Measurements from ENCODE around the gene TREML2. TPM values are rescaled to one million over a fixed set of nuclear protein-coding genes. Genes with fewer than 3 reads are reported as not detected.

The TREML2 gene
- total and polyA plus RNA-seq, 9 of the 15 experiments (the other 6 are each of a cell fraction or from before 2014, with no cell fraction given) = 0.20 to 2.9 (median 1.4) TPM

DNA sequence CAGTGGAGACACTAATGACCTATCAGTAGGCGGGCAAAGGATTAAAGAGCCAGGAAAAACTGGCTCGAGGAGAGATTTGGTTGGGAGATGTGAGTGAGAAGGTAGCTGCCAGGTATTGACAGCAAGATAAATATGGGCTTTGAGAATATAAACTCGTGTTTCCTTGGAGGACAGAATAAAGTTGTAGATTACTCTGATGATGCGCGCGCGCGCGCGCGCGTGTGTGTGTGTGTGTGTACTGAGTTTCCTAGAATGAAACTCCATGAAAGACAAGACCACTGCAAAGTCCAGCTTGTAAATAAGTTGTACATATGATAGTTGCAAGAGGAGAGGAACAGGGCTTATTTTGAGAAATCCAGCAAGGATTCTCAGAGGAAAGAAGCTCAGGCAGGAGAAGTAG is 24.8 kb downstream of the TREML2 start:
- no TSS peak for BruUV-seq (replicated peaks)
- Histone ChIP-seq H2AFZ (ENCODE audit: low read depth, low read length) (no peak overlapping the region), H3K4me2 (ENCODE audit: insufficient read depth, low read length) (no peak overlapping the region), H3K79me2 (ENCODE audit: control insufficient read depth, insufficient read depth, low read length) (no peaks in the 10 kb centered on the region), H3K4me1 (replicated peaks in 1 of 2; ENCODE audit: control insufficient read depth in 2 of 2, insufficient read depth in 2 of 2, low read length in 2 of 2) (no peaks in the 10 kb centered on the region; a peak in 1 of 5 replicates), H3K9me1 (ENCODE audit: control insufficient read depth, insufficient read depth, low read length) (no peaks in the 10 kb centered on the region), H4K20me1 (replicated peaks; ENCODE audit: control insufficient read depth, insufficient read depth, low read length) (no peaks in the 10 kb centered on the region; the same call in 1 of the 2 replicates), H3K4me3 (no peak overlapping the region), H3K9me3 (replicated peaks; ENCODE audit: control insufficient read depth, insufficient read depth, low read depth, low read length) (no peaks in the 10 kb centered on the region), H3K27me3 (ENCODE audit: control insufficient read depth in 2 of 2, insufficient read depth in 2 of 2, low read length in 2 of 2) (peaks cover 4 to 14% of the 10 kb centered on the region in 2 experiments; a peak in 3 of 5 replicates), H3K36me3 (ENCODE audit: control insufficient read depth, insufficient read depth, low read length) (no peaks in the 10 kb centered on the region), H3K9ac (ENCODE audit: insufficient read depth in 1 of 2, low read depth in 2 of 2, low read length in 2 of 2) (no peak overlapping the region), H3K27ac (ENCODE audit: extremely low read depth, low read depth, low read length) (no peak overlapping the region)
- in situ Hi-C loops (cut with MboI) (no loop called here), intact Hi-C loops (cut with micrococcal nuclease) (no loop called here)
- DNase-seq (ENCODE audit: extremely low read depth in 1 of 4, low spot score in 3 of 4) (no peak), ATAC-seq (no peak), FAIRE-seq (no peak)
- POLR2A ChIA-PET = interaction anchor here (0.6 to 1.3 kb wide), 3 partner anchors 11 to 73 kb away, joined by 4 to 5 read pairs (median 5); no protein-coding TSS in a partner anchor
- 70% methylated on average over 12 of the region's 12 CpGs for WGBS (ENCODE audit: insufficient coverage, low coverage, missing lambda C conversion rate)
- CTCF ChIA-PET (ENCODE audit: low intra/inter-chr PET ratio) = no interaction called here
- no peak for TF ChIP-seq HSF4 (CRISPR knock-in tag; IDR thresholded peaks at IDR 0.05; ENCODE audit: borderline replicate concordance)
- no peak for TF ChIP-seq CHD4 (IDR thresholded peaks at IDR 0.05; ENCODE audit: insufficient read depth, insufficient replicate concordance, low read depth, low read length, poor library complexity, severe bottlenecking)
- TF ChIP-seq, protein P1, sequence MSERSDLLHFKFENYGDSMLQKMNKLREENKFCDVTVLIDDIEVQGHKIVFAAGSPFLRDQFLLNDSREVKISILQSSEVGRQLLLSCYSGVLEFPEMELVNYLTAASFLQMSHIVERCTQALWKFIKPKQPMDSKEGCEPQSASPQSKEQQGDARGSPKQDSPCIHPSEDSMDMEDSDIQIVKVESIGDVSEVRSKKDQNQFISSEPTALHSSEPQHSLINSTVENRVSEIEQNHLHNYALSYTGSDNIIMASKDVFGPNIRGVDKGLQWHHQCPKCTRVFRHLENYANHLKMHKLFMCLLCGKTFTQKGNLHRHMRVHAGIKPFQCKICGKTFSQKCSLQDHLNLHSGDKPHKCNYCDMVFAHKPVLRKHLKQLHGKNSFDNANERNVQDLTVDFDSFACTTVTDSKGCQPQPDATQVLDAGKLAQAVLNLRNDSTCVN (CRISPR knock-in tag; IDR thresholded peaks at IDR 0.05) = no peak
- TF ChIP-seq, protein P2, sequence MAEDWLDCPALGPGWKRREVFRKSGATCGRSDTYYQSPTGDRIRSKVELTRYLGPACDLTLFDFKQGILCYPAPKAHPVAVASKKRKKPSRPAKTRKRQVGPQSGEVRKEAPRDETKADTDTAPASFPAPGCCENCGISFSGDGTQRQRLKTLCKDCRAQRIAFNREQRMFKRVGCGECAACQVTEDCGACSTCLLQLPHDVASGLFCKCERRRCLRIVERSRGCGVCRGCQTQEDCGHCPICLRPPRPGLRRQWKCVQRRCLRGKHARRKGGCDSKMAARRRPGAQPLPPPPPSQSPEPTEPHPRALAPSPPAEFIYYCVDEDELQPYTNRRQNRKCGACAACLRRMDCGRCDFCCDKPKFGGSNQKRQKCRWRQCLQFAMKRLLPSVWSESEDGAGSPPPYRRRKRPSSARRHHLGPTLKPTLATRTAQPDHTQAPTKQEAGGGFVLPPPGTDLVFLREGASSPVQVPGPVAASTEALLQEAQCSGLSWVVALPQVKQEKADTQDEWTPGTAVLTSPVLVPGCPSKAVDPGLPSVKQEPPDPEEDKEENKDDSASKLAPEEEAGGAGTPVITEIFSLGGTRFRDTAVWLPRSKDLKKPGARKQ (CRISPR knock-in tag; IDR thresholded peaks at IDR 0.05) = 0 out of 2 replicates have a peak, but pooled peaks have one; percentile 18
- TF ChIP-seq, protein P3, sequence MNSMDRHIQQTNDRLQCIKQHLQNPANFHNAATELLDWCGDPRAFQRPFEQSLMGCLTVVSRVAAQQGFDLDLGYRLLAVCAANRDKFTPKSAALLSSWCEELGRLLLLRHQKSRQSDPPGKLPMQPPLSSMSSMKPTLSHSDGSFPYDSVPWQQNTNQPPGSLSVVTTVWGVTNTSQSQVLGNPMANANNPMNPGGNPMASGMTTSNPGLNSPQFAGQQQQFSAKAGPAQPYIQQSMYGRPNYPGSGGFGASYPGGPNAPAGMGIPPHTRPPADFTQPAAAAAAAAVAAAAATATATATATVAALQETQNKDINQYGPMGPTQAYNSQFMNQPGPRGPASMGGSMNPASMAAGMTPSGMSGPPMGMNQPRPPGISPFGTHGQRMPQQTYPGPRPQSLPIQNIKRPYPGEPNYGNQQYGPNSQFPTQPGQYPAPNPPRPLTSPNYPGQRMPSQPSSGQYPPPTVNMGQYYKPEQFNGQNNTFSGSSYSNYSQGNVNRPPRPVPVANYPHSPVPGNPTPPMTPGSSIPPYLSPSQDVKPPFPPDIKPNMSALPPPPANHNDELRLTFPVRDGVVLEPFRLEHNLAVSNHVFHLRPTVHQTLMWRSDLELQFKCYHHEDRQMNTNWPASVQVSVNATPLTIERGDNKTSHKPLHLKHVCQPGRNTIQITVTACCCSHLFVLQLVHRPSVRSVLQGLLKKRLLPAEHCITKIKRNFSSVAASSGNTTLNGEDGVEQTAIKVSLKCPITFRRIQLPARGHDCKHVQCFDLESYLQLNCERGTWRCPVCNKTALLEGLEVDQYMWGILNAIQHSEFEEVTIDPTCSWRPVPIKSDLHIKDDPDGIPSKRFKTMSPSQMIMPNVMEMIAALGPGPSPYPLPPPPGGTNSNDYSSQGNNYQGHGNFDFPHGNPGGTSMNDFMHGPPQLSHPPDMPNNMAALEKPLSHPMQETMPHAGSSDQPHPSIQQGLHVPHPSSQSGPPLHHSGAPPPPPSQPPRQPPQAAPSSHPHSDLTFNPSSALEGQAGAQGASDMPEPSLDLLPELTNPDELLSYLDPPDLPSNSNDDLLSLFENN (IDR thresholded peaks at IDR 0.05; ENCODE audit: low read depth in 2 of 2, low read length in 2 of 2) = no peak

Data from K562 (cell line).